ENCODE measurements around the gene CBLIF. TPM values are rescaled to one million over a fixed set of nuclear protein-coding genes. Genes with fewer than 3 reads are reported as not detected.
"Not testable (repeated sequence)": the region's sequence is repeated elsewhere in the genome, so short reads cannot be mapped to it uniquely, and the experiment has no call there.

Gene CBLIF
- total and polyA plus RNA-seq, 2 experiments from 2014 or later: not detected

GRCh38 chr11:59818572-59818971 lies 26.7 kb downstream of the CBLIF start:
- H3K27me3 ChIP-seq (replicated peaks; ENCODE audit: insufficient read depth): no peaks in the 10 kb centered on the region
- no peak overlapping the region for H3K9ac ChIP-seq
- H3K27ac ChIP-seq: no peak overlapping the region
- H3K4me3 ChIP-seq: no peak overlapping the region
- TF ChIP-seq EZH2 (IDR thresholded peaks at IDR 0.05; ENCODE audit: insufficient read depth, poor library complexity, severe bottlenecking): no peak
- no peak for TF ChIP-seq EZH2phosphoT487 (IDR thresholded peaks at IDR 0.05; ENCODE audit: insufficient read depth, low read depth)
- in situ Hi-C loops (cut with MboI): no loop called here
- H3K4me2 ChIP-seq (ENCODE audit: unreplicated experiment): no peak overlapping the region
- no peaks in the 10 kb centered on the region for H3K9me2 ChIP-seq (ENCODE audit: insufficient read depth)
- no peaks in the 10 kb centered on the region for H3K36me3 ChIP-seq (ENCODE audit: low read depth)
- no peaks in the 10 kb centered on the region for H3K9me3 ChIP-seq (ENCODE audit: low read depth)
- H4K20me1 ChIP-seq (ENCODE audit: insufficient read depth): no peaks in the 10 kb centered on the region
- no peak for DNase-seq
- H3K79me2 ChIP-seq (ENCODE audit: insufficient read depth): no peaks in the 10 kb centered on the region
- no peaks in the 10 kb centered on the region for H3F3A ChIP-seq (ENCODE audit: insufficient read depth)
- H3K4me1 ChIP-seq (ENCODE audit: insufficient read depth): no peaks in the 10 kb centered on the region
- 62 to 71% methylated on average over 4 of the region's 4 CpGs for WGBS, 2 experiments (ENCODE audit: low coverage in 1 of 2, low lambda C conversion rate in 2 of 2, missing lambda C conversion rate in 2 of 2)
- H2AFZ ChIP-seq: no peak overlapping the region

- DNase-seq; H3K9ac ChIP-seq; in situ Hi-C loops (cut with MboI); H3K4me2 ChIP-seq (ENCODE audit: unreplicated experiment); H3K4me3 ChIP-seq; H3K79me2 ChIP-seq (ENCODE audit: insufficient read depth); H3K9me3 ChIP-seq (ENCODE audit: low read depth); H4K20me1 ChIP-seq (ENCODE audit: insufficient read depth); H3K4me1 ChIP-seq (ENCODE audit: insufficient read depth); H2AFZ ChIP-seq; H3F3A ChIP-seq (ENCODE audit: insufficient read depth); H3K9me2 ChIP-seq (ENCODE audit: insufficient read depth); H3K36me3 ChIP-seq (ENCODE audit: low read depth); H3K27me3 ChIP-seq (replicated peaks; ENCODE audit: insufficient read depth); H3K27ac ChIP-seq: not testable (repeated sequence)
- 39 to 50% methylated on average over 1 of the region's 1 CpG for WGBS, 2 experiments (ENCODE audit: low coverage in 1 of 2, low lambda C conversion rate in 2 of 2, missing lambda C conversion rate in 2 of 2)
Measured at GRCh38 chr11:59816434-59816833, 28.9 kb downstream of the CBLIF start.

GRCh38 chr11:59815754-59816153 lies 29.5 kb downstream of the CBLIF start:
- WGBS, 2 experiments (ENCODE audit: low coverage in 1 of 2, low lambda C conversion rate in 2 of 2, missing lambda C conversion rate in 2 of 2): 91 to 96% methylated on average over 1 of the region's 1 CpG
- Histone ChIP-seq H3K9me3 (ENCODE audit: low read depth) (no peaks in the 10 kb centered on the region), H3K9ac (no peak overlapping the region), H3K36me3 (ENCODE audit: low read depth) (no peaks in the 10 kb centered on the region), H3K27ac (no peak overlapping the region), H3K27me3 (replicated peaks; ENCODE audit: insufficient read depth) (no peaks in the 10 kb centered on the region), H4K20me1 (ENCODE audit: insufficient read depth) (no peaks in the 10 kb centered on the region), H3K79me2 (ENCODE audit: insufficient read depth) (no peaks in the 10 kb centered on the region), H3K9me2 (ENCODE audit: insufficient read depth) (0 out of 2 replicates have a peak, but pooled peaks cover 3% of the 10 kb centered on the region), H3K4me1 (ENCODE audit: insufficient read depth) (0 out of 2 replicates have a peak, but pooled peaks cover 5% of the 10 kb centered on the region), H3F3A (ENCODE audit: insufficient read depth) (no peaks in the 10 kb centered on the region), H3K4me2 (ENCODE audit: unreplicated experiment) (no peak overlapping the region), H3K4me3 (no peak overlapping the region), H2AFZ (no peak overlapping the region)
- in situ Hi-C loops (cut with MboI): no loop called here
- DNase-seq: no peak
- TF ChIP-seq EZH2 (IDR thresholded peaks at IDR 0.05; ENCODE audit: insufficient read depth, poor library complexity, severe bottlenecking): no peak
- no peak for TF ChIP-seq EZH2phosphoT487 (IDR thresholded peaks at IDR 0.05; ENCODE audit: insufficient read depth, low read depth)

GRCh38 chr11:59814021-59814420 lies 31.3 kb downstream of the CBLIF start:
- H3K9ac ChIP-seq: no peak overlapping the region
- 0 out of 2 replicates have a peak, but pooled peaks cover 3% of the 10 kb centered on the region for H3K9me2 ChIP-seq (ENCODE audit: insufficient read depth)
- H3K4me2 ChIP-seq (ENCODE audit: unreplicated experiment): no peak overlapping the region
- H3K36me3 ChIP-seq (ENCODE audit: low read depth): no peaks in the 10 kb centered on the region
- peak overlapping the region; percentile 31 for H2AFZ ChIP-seq
- in situ Hi-C loops (cut with MboI): no loop called here
- H3K9me3 ChIP-seq (ENCODE audit: low read depth): no peaks in the 10 kb centered on the region
- H3F3A ChIP-seq (ENCODE audit: insufficient read depth): no peaks in the 10 kb centered on the region
- no peak overlapping the region for H3K27ac ChIP-seq
- H3K79me2 ChIP-seq (ENCODE audit: insufficient read depth): peaks cover 16% of the 10 kb centered on the region
- 0 out of 2 replicates have a peak, but pooled peaks cover 5% of the 10 kb centered on the region for H3K4me1 ChIP-seq (ENCODE audit: insufficient read depth)
- WGBS, 2 experiments (ENCODE audit: low coverage in 1 of 2, low lambda C conversion rate in 2 of 2, missing lambda C conversion rate in 2 of 2): 78 to 79% methylated on average over 1 of the region's 1 CpG
- H3K27me3 ChIP-seq (replicated peaks; ENCODE audit: insufficient read depth): no peaks in the 10 kb centered on the region
- DNase-seq: no peak
- H3K4me3 ChIP-seq: no peak overlapping the region
- no peak for TF ChIP-seq EZH2phosphoT487 (IDR thresholded peaks at IDR 0.05; ENCODE audit: insufficient read depth, low read depth)
- no peak for TF ChIP-seq EZH2 (IDR thresholded peaks at IDR 0.05; ENCODE audit: insufficient read depth, poor library complexity, severe bottlenecking)
- H4K20me1 ChIP-seq (ENCODE audit: insufficient read depth): no peaks in the 10 kb centered on the region

- WGBS, 2 experiments (ENCODE audit: low coverage in 1 of 2, low lambda C conversion rate in 2 of 2, missing lambda C conversion rate in 2 of 2): 95% methylated on average over 1 of the region's 1 CpG
- Histone ChIP-seq H3K36me3 (ENCODE audit: low read depth) (peaks cover 5% of the 10 kb centered on the region; the same call in 1 of the 2 replicates), H3K4me2 (ENCODE audit: unreplicated experiment) (no peak overlapping the region), H4K20me1 (ENCODE audit: insufficient read depth) (no peaks in the 10 kb centered on the region), H3K9me3 (ENCODE audit: low read depth) (no peaks in the 10 kb centered on the region), H3K79me2 (ENCODE audit: insufficient read depth) (peaks cover 22% of the 10 kb centered on the region), H3K27ac (no peak overlapping the region), H3K27me3 (replicated peaks; ENCODE audit: insufficient read depth) (no peaks in the 10 kb centered on the region), H2AFZ (no peak overlapping the region), H3K4me1 (ENCODE audit: insufficient read depth) (0 out of 2 replicates have a peak, but pooled peaks cover 5% of the 10 kb centered on the region), H3K9me2 (ENCODE audit: insufficient read depth) (0 out of 2 replicates have a peak, but pooled peaks cover 3% of the 10 kb centered on the region), H3K9ac (no peak overlapping the region), H3F3A (ENCODE audit: insufficient read depth) (no peaks in the 10 kb centered on the region), H3K4me3 (no peak overlapping the region)
- in situ Hi-C loops (cut with MboI): no loop called here
- no peak for DNase-seq
- TF ChIP-seq EZH2 (IDR thresholded peaks at IDR 0.05; ENCODE audit: insufficient read depth, poor library complexity, severe bottlenecking) (no peak), EZH2phosphoT487 (IDR thresholded peaks at IDR 0.05; ENCODE audit: insufficient read depth, low read depth) (no peak)
Measured at GRCh38 chr11:59813364-59813763, 31.9 kb downstream of the CBLIF start.

Data from GM23248 (cell line).